ENCODE results near the gene P2RX6. TPM values are rescaled to one million over a fixed set of nuclear protein-coding genes. Genes with fewer than 3 reads are reported as not detected.

The P2RX6 gene
- total and polyA plus RNA-seq, 2 experiments from 2014 or later, result not detected

DNA sequence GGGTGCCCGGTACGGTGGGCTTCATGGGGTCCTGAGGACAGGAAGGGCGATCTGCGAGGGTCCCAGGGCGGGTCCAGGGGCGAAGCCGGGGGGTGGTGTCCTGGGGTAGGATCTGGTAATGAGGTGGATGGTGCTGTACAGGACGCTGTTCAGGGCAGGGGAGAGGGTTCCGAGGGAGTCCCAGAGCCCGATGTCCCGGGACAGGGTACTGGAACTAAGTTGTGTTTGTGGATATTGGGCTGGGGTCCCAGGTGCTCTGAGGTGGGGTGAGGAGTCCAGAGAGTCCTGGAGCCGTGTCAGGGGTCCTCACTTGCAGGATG is 32.4 kb upstream of the P2RX6 start:
- Histone ChIP-seq H3K27ac (ENCODE audit: low read depth) (no peak overlapping the region), H2AFZ (peak overlapping the region; percentile 98), H3K4me1 (ENCODE audit: insufficient read depth) (peaks cover 11% of the 10 kb centered on the region; the same call in 1 of the 2 replicates), H3K4me3 (peak overlapping the region; percentile 93), H3K36me3 (ENCODE audit: insufficient read depth) (no peaks in the 10 kb centered on the region; the same call in 1 of the 2 replicates), H3K4me2 (peak overlapping the region; percentile 97), H3F3A (replicated peaks; ENCODE audit: low read depth) (no peaks in the 10 kb centered on the region), H4K20me1 (replicated peaks; ENCODE audit: insufficient read depth) (no peaks in the 10 kb centered on the region), H3K27me3 (ENCODE audit: insufficient read depth) (no peaks in the 10 kb centered on the region), H3K9me2 (ENCODE audit: insufficient read depth) (0 out of 2 replicates have a peak, but pooled peaks cover 6% of the 10 kb centered on the region), H3K79me2 (replicated peaks; ENCODE audit: insufficient read depth) (no peaks in the 10 kb centered on the region)
- Mint-ChIP-seq H3K27ac (no peak overlapping the region; the same call in 1 of the 2 replicates), H3K9me3 (peaks cover 17% of the 10 kb centered on the region), H3K4me3 (peak overlapping the region; percentile 95), H3K36me3 (ENCODE audit: low read depth) (peaks cover 10% of the 10 kb centered on the region; the same call in 1 of the 3 replicates), H3K4me1 (peaks cover 15% of the 10 kb centered on the region), H3K27me3 (ENCODE audit: insufficient read depth, low read depth, poor library complexity) (peaks cover 22% of the 10 kb centered on the region)
- ATAC-seq (peak; percentile 7), DNase-seq (ENCODE audit: low spot score) (no peak)
- TF ChIP-seq EZH2 (IDR thresholded peaks at IDR 0.05; ENCODE audit: low read depth, unreplicated experiment) (no peak), ETS1 (IDR thresholded peaks at IDR 0.05) (no peak), ZNF114 (CRISPR knock-in tag; IDR thresholded peaks at IDR 0.05) (no peak), REST (IDR thresholded peaks at IDR 0.05; ENCODE audit: unreplicated experiment) (no peak), JUNB (IDR thresholded peaks at IDR 0.05; ENCODE audit: unreplicated experiment) (no peak), STAT1 (IDR thresholded peaks at IDR 0.05; ENCODE audit: unreplicated experiment) (no peak), POLR2AphosphoS5 (IDR thresholded peaks at IDR 0.05; ENCODE audit: low read depth) (no peak), CTCF (conservative IDR thresholded peaks at IDR 0.05; ENCODE audit: low read depth in 2 of 2) (no peak), CREB1 (CRISPR knock-in tag; IDR thresholded peaks at IDR 0.05; ENCODE audit: low read depth) (no peak), EZH2phosphoT487 (IDR thresholded peaks at IDR 0.05; ENCODE audit: unreplicated experiment) (no peak), ZNF331 (CRISPR knock-in tag; IDR thresholded peaks at IDR 0.05; ENCODE audit: low read depth) (no peak), NANOG (IDR thresholded peaks at IDR 0.05; ENCODE audit: borderline replicate concordance) (no peak)
- TF ChIP-seq, protein P1, sequence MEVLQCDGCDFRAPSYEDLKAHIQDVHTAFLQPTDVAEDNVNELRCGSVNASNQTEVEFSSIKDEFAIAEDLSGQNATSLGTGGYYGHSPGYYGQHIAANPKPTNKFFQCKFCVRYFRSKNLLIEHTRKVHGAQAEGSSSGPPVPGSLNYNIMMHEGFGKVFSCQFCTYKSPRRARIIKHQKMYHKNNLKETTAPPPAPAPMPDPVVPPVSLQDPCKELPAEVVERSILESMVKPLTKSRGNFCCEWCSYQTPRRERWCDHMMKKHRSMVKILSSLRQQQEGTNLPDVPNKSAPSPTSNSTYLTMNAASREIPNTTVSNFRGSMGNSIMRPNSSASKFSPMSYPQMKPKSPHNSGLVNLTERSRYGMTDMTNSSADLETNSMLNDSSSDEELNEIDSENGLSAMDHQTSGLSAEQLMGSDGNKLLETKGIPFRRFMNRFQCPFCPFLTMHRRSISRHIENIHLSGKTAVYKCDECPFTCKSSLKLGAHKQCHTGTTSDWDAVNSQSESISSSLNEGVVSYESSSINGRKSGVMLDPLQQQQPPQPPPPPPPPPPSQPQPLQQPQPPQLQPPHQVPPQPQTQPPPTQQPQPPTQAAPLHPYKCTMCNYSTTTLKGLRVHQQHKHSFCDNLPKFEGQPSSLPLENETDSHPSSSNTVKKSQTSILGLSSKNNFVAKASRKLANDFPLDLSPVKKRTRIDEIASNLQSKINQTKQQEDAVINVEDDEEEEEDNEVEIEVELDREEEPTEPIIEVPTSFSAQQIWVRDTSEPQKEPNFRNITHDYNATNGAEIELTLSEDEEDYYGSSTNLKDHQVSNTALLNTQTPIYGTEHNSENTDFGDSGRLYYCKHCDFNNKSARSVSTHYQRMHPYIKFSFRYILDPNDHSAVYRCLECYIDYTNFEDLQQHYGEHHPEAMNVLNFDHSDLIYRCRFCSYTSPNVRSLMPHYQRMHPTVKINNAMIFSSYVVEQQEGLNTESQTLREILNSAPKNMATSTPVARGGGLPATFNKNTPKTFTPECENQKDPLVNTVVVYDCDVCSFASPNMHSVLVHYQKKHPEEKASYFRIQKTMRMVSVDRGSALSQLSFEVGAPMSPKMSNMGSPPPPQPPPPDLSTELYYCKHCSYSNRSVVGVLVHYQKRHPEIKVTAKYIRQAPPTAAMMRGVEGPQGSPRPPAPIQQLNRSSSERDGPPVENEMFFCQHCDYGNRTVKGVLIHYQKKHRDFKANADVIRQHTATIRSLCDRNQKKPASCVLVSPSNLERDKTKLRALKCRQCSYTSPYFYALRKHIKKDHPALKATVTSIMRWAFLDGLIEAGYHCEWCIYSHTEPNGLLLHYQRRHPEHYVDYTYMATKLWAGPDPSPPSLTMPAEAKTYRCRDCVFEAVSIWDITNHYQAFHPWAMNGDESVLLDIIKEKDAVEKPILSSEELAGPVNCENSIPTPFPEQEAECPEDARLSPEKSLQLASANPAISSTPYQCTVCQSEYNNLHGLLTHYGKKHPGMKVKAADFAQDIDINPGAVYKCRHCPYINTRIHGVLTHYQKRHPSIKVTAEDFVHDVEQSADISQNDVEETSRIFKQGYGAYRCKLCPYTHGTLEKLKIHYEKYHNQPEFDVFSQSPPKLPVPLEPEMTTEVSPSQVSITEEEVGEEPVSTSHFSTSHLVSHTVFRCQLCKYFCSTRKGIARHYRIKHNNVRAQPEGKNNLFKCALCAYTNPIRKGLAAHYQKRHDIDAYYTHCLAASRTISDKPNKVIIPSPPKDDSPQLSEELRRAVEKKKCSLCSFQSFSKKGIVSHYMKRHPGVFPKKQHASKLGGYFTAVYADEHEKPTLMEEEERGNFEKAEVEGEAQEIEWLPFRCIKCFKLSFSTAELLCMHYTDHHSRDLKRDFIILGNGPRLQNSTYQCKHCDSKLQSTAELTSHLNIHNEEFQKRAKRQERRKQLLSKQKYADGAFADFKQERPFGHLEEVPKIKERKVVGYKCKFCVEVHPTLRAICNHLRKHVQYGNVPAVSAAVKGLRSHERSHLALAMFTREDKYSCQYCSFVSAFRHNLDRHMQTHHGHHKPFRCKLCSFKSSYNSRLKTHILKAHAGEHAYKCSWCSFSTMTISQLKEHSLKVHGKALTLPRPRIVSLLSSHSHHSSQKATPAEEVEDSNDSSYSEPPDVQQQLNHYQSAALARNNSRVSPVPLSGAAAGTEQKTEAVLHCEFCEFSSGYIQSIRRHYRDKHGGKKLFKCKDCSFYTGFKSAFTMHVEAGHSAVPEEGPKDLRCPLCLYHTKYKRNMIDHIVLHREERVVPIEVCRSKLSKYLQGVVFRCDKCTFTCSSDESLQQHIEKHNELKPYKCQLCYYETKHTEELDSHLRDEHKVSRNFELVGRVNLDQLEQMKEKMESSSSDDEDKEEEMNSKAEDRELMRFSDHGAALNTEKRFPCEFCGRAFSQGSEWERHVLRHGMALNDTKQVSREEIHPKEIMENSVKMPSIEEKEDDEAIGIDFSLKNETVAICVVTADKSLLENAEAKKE (CRISPR knock-in tag; IDR thresholded peaks at IDR 0.05), result no peak
